NOMO-1 treated with dmso at 0.1 percent for 144 hours (cell line): Measurements from ENCODE around the gene TMEFF2.
"Not testable (repeated sequence)": the region's sequence is repeated elsewhere in the genome, so short reads cannot be mapped to it uniquely, and the experiment has no call there.

Experiments used
- DNase-seq: peaks from one replicate; lab custom pipeline; 2025; ENCODE audit not compliant: unreplicated experiment; lab: John Stamatoyannopoulos, UW

Gene TMEFF2

DNA sequence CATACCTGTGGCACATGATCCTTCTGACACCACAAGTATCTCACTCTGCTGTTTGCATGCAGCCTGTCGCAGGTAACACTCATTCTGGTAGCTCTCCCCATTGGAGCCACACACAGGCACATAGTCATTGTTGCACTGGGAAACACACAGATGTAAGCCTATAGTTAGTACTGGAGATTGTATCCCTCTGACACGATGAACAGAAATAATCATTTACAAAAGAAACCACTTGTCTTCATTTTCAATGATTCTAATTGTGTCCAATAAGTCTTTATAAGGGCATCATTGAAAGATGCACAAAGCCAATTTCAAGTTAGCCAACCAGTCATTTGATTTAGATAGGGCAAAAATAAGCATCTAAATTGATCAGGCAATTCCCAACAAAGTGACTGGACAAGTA lies 10.4 kb downstream of the TMEFF2 start:
- no peak for DNase-seq

DNA sequence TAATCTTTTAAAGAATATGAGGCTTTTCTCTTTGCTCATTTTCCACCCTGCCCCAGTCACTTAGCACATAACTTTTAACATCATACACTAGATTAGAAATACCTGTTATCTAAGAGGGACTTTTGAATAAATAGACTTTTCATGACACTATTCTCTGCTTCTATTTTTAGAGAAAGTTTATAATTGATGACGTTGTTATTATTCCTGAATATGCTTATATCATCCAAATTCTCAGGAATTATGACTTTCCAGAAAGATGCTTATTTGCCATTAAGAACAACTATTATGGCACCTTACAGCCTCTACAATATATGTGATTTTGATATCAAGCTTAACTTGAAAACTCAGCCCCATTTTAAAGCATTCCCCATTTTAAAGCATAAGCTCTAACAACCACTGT lies 11.4 kb downstream of the TMEFF2 start:
- DNase-seq = no peak

DNA sequence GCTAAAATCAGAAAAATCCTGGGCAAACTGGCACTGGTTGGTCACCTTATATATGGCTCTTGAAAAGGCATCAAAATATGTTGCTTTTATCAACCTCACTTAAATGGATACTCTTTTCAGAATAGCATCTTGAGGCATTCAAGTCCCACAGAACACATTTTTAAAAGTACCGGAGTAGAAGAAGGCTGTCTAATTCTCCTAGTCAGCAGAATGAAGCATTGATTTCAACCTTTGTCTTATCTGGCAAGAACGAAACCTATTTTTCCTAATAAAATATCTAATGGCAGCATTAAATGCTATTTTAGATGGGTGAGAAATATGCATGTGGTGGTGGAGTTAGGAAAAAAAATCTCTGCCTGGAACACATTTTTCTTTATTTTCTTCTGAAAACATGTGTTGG lies 27.8 kb downstream of the TMEFF2 start:
- DNase-seq = no peak

DNA sequence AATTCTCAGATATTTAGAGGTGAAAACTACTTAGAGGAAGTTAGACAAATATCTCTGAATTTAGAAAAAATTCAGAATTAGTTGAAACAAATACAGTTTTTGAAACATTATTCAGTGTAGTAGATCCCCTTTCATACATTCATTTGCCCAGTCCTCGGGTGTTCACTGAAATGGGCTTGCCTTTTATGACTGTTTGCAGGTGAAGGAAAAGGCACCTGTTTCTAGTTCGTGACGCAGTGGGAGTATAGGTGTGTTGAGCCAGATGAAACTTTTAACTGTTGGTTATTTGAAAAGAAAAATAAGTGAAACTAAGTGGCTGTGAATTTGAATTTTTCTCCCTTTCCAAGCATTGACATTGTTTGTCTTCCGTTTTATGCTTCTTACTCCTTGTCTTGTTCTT lies 28.9 kb downstream of the TMEFF2 start:
- DNase-seq = no peak

DNA sequence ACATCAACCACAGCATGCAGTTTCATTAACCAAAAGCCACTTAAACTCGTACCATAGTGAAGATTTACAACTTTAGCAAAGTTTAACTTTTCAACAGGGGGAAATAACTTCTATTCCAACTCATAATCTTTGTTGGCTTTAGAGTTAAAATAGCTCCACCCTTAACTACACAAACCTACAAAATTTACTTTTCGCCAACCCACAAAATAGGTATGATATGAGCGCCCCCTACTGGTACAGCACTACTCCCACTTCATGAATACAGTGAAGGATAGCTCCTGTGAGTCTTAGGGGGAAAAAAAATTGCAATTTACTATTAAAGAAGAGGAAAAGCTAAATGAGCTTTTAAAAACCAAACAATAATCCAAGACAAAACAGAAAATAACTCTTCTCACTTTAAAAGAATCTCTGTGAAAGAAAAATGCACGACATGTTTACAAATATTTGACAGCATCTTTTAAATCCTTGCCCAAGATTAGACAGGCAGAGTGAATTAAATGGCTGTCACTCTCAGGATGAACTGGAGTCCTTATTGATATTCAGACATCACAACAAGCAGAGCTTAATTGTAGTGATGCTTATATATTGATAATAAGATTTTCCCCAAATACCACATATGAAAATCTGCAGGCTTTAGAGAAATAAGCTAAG lies 32.2 kb downstream of the TMEFF2 start:
- peak; percentile 44 for DNase-seq

DNA sequence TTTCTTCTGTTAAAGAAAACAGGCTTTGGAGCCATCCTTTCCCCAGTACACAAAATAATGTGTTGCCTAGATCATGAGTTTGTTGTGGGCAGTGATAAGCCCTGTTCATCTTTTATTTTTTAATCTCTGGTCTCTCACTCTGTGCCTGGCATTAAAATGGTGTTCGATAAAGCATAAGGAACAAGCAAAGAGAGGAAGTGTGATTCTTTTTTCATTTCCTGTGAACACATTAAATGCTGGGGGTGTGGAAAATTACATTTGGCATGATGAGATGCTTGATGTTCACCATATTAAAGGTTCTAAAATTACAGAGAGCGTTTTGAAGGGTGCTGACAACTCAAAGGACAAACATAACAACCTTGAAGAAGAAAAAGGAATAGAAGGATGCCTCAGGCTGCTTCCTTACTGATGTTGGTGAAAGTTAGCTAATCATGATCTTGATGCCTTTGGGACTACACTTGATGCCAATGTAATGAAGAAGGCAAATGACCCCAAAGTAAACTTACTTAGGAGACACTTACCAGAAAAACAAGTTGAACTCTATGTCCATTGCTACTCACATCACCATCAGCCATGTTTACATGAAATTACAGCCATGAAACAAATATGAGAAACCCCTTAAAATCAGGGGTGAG lies 33.0 kb downstream of the TMEFF2 start:
- DNase-seq = no peak

DNA sequence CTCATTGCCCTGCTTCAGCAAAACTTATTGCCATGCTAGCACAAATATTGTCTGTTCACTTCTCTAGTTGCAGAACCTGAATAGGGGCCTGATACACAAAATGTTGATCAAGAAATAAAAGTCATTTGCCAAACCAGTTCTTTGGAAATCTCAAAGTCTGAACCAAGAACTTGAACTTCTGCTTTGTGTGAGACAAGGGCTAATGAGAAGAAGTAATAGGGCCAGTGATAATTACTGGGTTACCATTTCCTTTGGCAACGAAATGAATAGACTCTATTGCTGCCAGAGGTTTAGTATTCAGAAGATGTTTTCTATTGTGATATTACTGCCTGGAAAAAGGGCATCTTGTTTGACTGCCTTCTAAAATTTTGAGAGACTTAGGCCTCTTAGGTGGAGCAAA lies 35.0 kb downstream of the TMEFF2 start:
- peak; percentile 20 for DNase-seq

DNA sequence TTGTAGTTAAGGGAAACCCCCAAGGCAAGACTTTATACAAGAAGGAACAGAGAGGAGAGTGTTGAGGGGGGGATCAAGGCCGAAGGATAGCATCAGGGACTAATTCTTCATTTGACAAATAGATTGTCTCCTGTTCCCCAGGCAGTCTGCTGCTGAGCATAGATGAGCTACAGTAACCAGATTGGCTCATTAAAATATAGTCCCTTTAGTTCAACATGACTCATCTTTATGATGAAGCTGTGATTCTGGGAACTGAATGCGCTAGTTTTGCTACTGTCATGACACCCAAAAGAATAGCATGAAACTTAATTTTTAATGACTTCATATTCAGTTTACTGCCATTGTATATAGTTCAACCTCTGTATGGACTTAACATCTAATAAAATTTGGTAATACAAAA lies 35.5 kb downstream of the TMEFF2 start:
- no peak for DNase-seq

DNA sequence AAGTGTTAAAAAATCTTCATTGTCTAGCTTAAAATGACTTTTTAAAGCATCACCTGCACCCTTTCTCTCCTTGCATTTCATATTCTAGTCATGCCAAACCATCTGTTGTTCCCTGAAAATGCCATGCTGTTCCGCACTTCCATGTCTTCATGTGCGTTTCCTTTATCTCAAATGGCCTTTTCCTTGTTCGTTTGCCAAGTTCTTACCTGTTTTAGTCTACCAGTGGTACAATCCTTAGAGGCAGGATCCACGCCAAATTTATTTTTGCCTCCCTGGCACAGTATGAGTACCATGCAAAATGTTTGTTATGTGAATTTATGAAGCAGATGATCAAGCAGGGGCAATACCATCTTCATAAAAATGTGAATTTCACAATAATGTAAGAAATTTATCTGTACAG lies 37.0 kb downstream of the TMEFF2 start:
- no peak for DNase-seq

DNA sequence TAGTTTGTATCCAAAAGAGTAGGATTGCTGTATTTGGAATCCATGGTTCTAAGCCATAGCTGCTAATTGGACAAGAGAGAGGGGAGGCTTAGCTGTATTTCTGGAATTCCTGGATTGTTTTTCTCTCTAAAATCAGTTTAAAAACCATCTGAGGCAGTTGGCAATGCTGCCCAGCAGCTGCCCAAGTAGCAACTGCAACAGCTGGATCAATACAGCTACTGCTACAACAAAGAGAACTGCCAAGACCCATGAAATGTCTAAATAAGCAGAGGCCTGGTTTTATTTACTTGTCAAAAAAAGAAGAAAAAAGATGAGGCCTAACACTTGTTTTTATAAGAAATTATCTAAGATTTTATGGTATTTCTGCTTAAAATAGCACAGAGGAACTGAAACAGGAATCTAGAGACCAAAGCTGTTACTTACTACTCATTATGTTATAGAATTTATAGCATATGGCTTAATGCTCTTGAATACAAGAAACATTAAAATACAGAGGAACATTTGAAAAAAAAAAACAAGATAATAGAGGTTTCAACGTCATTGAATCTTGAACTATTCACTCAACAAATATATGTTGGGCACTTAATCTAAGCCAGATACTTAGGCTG lies 39.1 kb downstream of the TMEFF2 start:
- peak; percentile 0 for DNase-seq

DNA sequence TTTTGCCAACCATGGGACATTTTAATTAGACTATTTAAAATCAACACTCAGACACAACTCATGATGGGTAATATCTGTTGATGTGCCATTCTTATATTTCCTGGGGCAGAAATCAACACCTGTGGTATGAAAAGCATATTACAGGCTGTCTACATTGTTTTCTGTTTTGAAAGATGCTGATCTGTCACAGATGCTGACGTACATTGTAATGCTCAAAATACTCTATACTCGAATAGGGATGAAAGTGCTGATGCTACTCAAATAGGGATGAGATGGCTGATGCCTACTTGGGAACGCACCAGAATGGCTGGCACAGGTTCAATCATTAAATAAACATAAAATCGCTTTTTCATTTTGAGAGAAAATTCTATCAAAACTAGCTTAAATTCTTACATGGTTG lies 41.2 kb downstream of the TMEFF2 start:
- no peak for DNase-seq

DNA sequence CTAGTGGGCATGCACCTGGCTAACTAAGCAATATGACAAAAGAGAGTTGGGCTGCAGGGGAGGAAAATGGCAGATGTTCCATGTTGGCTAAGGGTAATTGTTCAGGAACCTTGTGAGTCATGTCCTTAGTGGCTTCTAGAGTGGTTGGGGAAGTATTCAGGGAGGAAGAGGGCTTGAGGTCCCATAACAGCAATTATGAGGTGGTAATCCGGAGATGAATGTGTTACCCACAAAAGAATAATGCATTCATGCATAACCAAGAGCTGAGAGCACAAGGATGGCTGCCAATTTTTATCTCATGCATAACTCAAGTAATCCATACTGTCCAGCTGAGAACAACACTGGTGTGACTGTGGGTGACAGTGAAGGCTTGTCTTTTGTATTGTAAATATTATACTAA lies 42.9 kb downstream of the TMEFF2 start:
- peak; percentile 22 for DNase-seq

DNA sequence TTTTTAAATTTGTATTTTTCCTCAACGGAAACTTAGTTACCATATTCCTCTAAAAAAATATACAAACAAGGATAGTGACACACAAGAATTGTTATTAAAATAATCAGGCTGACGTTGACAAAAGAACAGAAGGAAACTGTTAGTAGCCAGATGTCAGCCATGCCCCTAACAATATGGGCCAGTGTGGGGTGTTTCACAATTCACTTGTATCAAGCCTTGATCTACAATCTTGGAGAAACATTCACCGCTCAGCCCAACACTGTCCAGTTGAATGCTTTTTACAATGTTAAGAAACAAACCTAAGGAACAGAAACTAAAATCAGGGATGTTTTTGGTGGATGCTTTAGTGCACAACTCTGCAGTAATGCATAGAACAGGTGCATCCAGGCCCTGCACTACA lies 44.6 kb downstream of the TMEFF2 start:
- no peak for DNase-seq

DNA sequence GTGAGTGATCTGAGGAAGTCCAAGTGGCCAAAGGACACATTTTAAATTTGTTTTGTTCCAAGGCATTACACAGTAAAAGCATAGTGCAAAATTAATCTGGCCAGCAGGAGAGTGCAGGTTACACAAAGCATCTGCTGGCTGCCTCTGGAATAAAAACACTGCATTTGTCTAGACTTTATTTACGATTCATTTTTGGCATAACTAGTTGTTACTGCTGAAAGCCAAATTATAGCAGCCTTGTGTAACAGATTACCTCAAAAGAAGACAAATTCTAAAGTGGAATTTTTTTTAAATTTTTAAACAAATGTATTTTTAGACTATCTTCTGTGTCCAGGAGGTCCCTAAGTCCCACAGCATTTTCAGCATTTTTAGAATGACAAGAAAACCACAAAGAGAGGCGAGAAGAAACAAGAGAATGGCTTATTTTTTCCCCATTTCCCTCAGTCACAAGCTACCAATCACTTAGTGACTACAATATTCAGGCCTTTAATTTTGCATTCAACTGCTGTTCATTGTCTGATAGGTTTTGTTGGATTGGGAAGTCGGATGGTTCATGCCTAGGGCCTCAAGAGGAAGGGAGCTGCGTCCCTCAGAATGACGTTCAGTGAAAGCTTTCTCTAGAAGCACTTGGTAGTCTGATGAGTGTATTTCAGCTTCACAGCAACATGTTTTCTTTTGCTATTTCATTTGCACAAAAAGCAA lies 46.0 kb downstream of the TMEFF2 start:
- DNase-seq = no peak

DNA sequence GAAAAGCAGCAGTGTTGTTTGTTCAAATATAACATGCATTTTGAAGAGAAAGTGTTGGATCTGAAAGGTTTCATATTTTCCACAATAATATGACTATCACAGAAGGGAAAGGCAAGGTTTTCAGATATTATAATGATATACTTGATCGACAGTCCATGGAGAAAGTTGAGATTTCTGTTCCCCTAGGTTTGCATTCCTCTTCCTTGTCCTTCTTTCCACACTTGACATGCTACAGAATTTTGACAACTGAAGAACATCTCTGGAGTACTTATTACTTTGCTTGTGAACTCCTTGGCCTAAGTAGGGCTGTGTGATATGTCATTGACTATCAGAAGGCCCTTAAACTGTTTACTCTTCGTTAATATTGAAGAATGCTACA lies 46.5 kb downstream of the TMEFF2 start:
- no peak for DNase-seq

DNA sequence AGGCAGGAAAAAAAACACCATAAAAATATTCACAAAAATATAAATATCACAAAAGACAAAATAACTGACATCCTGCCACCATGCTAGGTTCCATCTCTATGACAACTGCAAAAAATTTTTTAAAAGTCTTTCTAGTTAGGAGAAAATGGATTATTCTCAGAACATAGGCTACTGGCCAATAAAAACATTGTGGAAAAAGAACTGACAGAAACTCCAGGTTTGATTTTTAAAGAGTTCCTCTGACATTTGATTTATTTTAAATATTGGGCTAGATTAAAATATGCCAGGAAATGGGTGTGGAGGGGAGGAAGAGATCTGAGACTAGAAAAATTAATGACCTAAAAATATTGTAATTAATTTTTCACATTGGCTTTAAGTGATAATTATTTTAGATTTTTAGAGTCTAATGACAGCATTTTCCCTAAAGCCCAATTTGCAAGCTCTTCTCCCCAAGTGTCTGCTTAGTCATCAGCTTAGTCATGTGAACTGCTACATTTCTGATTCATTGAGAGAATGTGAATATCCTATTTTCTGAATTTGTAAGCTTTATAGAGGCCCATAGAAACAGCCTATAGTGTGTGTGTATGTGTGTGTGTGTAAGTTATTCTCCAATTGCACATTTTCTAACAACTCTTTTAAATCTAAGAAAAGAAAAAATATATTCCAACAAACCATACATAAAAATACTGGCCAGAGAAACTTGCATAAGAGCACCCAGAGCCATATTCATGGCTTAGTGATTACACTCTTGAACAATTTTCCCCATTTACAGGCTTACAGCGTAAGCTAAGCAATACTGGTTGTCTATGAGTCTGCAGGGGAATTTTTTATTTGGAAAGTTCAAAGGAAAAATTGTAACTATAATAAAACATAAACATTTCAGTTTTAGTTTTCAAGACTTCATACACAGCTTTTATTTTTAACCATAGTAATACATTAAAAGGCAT lies 48.4 kb downstream of the TMEFF2 start:
- no peak for DNase-seq

DNA sequence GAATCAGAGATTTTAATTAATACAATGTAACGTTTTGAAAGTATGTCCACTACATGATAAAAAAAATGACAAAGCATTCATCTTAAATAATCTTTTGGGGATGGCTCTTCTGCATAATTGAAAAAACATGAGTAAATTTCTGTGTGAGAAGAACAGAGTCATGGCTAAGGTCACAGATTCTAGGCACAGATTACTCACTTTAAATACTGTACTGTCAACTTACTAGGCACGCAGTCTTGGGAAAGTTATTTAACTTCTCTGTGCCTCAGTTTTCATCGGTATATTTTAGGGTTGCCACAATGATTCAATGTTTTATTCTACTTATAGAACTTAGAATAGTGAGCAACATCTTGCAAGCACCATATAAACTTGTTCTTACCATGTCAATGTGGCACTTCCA lies 49.2 kb downstream of the TMEFF2 start:
- DNase-seq = no peak

DNA sequence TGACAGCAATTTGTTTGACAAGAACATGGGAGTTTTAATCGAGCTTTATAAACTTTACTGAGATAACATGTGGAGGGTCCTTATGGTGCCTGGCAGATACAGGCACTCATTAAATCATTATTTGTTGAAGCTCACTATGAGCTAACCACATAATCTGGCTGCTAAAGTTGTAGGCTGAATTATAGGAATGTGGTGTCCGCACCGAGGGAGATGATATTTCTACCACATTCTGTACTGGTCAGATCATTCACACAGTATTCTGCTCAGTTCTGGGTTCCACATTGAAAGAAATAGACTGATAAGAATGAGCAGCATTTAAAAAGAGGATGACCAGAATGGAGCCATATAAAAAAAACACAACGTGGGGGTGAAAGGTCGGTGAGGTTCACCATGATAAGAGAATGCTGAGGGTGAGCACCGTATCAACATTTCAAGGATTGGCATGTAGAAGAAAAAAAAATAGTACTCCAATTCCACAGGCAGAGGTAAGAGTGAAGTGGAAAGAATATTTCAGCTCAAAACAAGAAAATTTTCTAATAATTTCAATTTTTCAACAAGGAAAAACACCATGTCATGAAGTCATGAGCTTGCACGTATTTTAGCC lies 54.4 kb downstream of the TMEFF2 start:
- DNase-seq = no peak

DNA sequence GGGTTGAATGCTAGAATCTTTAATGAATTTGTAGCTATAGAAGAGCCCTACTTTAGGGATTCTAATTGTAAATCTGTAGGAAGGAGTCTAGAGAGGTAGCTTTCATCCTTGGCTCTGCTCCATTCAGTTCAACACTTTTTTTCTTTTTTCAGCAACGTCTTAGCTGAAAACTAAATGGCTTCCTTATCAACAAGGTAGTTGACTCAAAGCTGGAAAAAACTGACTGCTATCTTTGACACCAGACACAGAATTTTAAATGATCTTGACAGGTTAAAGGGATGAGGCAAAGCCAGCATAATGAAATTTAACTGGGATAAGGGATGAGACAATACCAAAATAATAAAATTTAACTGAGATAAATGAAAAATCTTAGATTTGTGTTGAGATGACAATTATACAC lies 54.9 kb downstream of the TMEFF2 start:
- DNase-seq = no peak

DNA sequence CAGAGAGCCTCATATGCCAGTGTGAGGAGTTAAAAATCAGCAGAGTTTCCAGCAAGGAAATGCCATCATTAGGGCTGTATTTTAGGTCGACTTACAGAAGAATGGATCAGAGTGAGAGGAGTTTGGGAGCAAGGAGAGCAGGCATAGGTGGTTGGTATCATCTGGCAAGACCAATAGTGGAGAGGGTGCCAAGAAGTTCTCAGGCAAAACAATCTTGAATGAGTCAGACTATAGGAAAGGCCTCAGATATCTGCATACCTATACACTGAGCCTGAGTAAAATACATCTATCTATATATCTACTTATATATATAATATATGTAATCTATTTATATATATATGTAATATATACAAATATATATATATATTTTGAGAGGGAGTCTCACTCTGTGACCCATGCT lies 57.3 kb downstream of the TMEFF2 start:
- DNase-seq = no peak

DNA sequence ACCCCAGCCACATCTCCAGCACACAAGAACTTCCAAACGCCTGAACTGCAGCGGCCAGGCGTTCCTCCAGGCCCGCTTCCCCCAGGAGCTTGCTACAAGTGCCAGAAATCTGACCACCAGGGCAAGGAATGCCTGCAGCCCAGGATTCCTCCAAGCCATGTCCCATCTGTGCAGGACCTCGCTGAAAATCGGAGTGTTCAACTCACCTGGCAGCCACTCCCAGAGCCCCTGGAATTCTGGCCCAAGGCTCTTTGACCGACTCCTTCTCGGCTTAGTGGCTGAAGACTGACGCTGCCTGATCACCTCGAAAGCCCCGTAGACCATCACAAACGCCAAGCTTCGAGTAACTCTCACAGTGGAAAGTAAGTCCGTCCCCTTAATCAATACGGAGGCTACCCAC lies 62.1 kb downstream of the TMEFF2 start:
- not testable (repeated sequence) for DNase-seq
